Measurements from ENCODE around the gene CASP9.
A peak's percentile ranks its signal among the peaks of the same experiment; 100 is the strongest.

CASP9 gene

GRCh38 chr1:15542388-15543250 is 18.6 kb upstream of the CASP9 start:
- no peak overlapping the region for H3K27ac ChIP-seq
- no peak for TF ChIP-seq CTCF (IDR thresholded peaks at IDR 0.05)
- TF ChIP-seq ZFX (IDR thresholded peaks at IDR 0.05; ENCODE audit: borderline replicate concordance): no peak

GRCh38 chr1:15541231-15541792 is 17.3 kb upstream of the CASP9 start:
- no peak for TF ChIP-seq ZFX (IDR thresholded peaks at IDR 0.05; ENCODE audit: borderline replicate concordance)
- no peak for TF ChIP-seq CTCF (IDR thresholded peaks at IDR 0.05)
- H3K27ac ChIP-seq: no peak overlapping the region

- no peak overlapping the region for H3K27ac ChIP-seq
Observed at GRCh38 chr1:15540186-15540585, 16.2 kb upstream of the CASP9 start.

GRCh38 chr1:15538771-15539170 is 14.8 kb upstream of the CASP9 start:
- TF ChIP-seq CTCF (IDR thresholded peaks at IDR 0.05) (no peak), ZFX (IDR thresholded peaks at IDR 0.05; ENCODE audit: borderline replicate concordance) (no peak)
- H3K27ac ChIP-seq: peak overlapping the region; percentile 35

More at GRCh38 chr1:15540186-15540585, 16.2 kb upstream of the CASP9 start:
- TF ChIP-seq CTCF (IDR thresholded peaks at IDR 0.05) (no peak), ZFX (IDR thresholded peaks at IDR 0.05; ENCODE audit: borderline replicate concordance) (no peak)

GRCh38 chr1:15531682-15532081 is 7.7 kb upstream of the CASP9 start:
- TF ChIP-seq ZFX (IDR thresholded peaks at IDR 0.05; ENCODE audit: borderline replicate concordance): no peak
- no peak for TF ChIP-seq CTCF (IDR thresholded peaks at IDR 0.05)
- H3K27ac ChIP-seq: no peak overlapping the region

GRCh38 chr1:15531003-15531402 is 7.0 kb upstream of the CASP9 start:
- no peak for TF ChIP-seq ZFX (IDR thresholded peaks at IDR 0.05; ENCODE audit: borderline replicate concordance)
- no peak for TF ChIP-seq CTCF (IDR thresholded peaks at IDR 0.05)
- no peak overlapping the region for H3K27ac ChIP-seq
